Activated CD4-positive, alpha-beta T cell treated with anti-CD3 and anti-CD28 coated beads, Interleukin-2, amount 50 U/mL, for 4 hours (primary cell): ENCODE data around the gene PIEZO2.

Source experiments
- DNase-seq, 2 experiments: peaks; one replicate each; pipeline ENCODE4 v3.0.0-alpha.2; 2020

The PIEZO2 gene

DNA sequence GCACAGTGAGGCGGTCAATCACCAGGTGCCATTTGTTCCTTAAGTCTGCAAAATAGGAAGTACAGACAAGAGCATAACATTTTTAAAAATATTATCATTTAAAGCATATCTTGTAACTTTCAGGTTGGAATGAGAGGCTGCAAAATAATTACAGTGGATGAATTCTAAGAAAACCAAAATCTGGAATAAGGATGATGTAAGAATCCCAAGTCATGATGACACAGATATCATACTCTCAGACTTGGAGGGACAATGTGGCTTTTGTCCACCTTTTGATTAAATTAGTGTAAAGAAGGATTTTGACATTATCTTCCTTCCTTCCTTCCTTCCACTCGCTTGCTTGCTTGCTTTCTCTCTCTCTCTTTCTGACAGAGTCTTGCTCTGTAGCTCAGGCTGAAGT is 379.1 kb downstream of the PIEZO2 start:
- DNase-seq, result no peak

DNA sequence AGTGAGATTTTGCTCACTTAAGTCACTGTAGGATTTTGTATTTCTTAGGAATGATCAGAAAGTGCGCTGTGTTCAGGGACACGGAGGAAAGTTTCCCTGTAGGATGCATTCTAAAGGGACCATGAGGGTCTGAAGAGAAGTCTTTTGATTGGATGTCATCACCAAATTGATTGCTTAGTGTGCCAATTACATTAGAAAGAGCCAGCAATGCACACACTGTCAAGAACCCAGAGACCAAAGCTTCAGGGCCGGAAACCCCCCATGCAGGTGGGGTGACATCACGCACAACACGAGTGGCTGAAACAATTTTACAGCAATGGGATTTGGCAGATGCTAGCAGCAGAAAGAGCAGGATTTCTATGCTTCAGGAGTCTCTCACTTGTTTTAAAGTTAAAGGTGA is 381.1 kb downstream of the PIEZO2 start:
- no peak for DNase-seq

DNA sequence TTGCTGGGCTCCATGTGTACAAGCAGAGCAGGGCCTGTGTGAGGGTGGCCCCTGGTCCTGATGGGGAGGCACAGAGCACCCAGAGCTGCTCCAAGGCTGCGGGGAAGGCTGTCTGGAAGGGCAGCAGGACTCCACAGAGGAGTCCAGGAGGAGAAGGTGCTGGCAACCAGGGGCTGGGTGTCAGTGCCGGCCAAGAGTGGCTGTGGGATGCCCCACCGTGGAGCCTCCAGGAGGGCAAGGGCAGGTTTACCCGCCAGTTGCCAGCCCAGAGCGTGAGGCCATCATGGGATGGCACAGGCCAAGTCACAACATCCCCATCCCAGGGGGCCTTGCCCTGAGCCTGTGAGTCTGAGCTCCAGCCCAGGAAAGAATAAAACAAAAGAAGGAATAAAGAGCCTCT is 381.7 kb downstream of the PIEZO2 start:
- DNase-seq, result no peak

DNA sequence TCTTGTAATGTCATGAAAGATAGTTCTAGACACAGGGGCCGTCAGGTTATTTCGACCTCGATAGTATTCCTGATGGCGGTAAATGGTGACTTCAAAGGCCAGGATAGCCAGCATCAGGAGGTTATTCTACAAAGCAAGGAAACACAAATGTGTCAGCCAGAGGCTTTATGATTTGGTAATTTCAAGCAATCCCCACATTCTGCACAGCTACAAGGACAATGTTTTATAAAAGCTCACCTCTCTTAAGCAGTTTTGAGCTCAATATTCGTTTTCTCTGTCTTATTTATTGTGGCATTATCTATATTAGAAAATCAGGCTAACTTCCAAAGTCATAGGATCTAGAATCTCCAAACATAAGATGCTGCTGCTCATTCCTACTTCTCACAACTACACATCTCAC is 388.4 kb downstream of the PIEZO2 start:
- DNase-seq, result no peak

DNA sequence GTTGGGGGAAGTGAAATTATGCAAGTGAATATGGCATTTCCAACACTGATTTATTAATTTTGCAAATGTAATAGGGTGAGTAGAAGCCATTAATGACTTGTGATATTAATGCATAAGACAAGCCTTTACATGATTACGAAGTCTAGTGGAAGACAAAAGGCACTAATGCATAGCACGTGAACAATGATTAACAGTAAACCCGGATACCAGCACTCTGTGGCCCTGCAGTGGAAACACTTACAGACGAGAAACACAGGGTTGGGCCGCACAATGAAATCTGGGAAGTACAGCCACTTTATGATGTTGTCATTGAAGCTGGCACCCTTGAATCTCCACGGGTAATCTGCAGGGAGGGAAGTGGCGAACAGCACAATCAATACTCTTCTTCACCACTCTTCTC is 390.1 kb downstream of the PIEZO2 start:
- no peak for DNase-seq

DNA sequence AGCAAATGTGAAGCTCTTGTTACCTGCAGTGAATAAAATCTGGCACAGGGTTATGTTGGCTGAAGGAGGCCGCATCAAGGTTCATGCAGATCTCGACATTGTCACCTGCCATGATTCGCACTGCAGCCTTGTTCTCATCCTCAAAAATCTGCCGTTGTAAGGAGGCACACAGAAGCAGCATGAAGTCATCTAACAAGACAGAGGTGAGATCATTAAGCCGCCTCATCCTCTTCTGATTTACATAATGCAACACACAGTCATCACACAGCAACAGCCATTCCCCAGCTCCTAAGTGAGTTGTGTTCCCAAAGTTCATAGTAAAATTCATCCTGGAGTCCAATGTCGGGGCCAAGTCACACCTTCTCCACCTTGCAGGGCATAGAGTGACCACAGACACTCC is 391.4 kb downstream of the PIEZO2 start:
- DNase-seq, result no peak

DNA sequence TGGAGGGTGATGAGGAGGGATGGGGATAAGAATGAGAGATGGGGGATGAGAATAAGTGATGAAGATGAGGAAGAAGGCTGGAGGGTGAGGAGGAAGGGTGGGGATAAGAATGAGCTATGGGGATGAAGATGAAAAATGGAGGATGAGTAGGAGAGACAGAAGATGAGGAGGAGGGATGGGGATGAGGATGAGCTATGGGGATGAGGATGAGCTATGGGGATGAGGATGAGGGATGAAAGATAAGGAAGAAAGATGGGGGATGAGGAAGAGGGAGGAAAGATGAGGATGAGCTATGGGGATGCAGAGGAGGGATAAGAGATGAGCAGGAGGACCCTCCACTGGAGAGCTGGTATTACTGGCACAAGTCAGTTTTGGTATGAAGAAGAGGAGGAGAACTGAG is 392.0 kb downstream of the PIEZO2 start:
- no peak for DNase-seq

DNA sequence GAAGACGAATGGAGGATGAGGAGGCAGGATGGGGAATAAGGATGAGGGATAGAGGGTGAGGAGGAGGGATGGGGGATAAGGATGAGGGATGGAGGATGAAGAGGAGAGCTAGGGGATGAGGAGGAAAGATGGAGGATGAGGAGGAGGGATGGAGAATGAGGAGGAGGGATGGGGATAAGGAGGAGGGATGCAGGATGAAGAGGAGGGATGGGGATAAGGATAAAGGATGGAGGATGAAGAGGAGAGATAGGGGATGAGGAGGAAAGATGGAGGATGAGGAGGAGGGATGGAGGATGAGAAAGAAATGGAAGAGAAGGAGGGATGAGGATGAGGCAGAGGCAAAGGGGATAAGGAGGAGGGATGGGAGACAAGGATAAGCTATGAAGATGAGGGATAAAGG is 393.5 kb downstream of the PIEZO2 start:
- DNase-seq, result no peak

DNA sequence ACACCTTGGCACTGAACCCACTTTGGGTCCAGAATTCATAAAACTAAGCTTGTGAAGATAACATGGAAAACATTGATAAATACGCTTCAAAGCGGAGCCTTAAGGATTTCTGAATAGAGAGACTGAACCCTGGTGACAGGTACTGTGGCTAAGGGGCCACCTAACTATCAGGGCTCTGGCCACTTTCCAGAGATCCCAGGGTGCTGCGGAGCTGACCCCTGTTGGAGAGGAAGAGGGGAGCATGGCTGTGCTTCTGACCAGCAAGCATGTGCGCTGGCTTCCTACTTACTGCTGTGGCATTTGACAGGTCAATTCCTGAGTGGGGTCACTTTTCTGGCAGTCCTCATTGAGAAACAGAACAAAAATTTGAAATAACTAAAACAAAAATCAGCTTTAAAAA is 395.2 kb downstream of the PIEZO2 start:
- DNase-seq, result no peak

DNA sequence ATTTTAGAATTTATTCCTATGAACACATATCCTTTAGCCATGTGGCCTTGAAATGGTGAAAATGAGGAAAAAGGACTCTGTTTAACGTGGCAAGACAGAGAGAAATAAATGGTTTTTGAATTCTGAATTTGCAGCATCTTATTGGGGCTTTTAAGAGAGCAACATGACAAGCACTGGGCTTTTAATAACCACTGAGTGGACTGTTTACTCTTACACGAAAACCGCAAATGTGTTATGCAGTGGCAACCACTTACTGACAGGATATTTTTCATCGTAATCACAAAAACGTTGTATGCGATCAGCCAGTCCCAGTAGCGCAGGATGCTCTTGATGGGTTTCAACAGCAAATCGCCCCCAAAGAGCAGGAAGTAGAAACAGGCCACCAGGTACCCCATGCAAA is 397.0 kb downstream of the PIEZO2 start:
- no peak for DNase-seq

DNA sequence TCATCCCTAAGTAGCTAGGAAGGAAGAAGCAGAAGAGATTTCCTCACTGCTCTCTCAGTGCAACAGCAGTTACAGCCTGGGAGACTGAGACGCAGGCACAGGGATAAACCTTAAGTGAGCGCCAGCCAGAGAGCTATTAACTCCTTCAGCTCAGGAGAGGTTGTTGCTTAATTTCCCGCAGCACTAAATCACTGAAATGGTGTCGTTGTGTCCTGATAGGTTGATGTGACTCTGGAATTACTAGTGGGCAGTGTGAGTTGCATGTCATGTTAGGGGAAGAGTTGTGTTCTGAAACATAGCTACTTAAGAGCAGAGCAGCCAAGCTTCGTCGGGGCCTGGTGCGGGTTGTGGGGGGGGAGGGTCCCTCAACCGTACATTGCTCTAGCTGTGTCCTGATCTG is 397.7 kb downstream of the PIEZO2 start:
- DNase-seq, result no peak

DNA sequence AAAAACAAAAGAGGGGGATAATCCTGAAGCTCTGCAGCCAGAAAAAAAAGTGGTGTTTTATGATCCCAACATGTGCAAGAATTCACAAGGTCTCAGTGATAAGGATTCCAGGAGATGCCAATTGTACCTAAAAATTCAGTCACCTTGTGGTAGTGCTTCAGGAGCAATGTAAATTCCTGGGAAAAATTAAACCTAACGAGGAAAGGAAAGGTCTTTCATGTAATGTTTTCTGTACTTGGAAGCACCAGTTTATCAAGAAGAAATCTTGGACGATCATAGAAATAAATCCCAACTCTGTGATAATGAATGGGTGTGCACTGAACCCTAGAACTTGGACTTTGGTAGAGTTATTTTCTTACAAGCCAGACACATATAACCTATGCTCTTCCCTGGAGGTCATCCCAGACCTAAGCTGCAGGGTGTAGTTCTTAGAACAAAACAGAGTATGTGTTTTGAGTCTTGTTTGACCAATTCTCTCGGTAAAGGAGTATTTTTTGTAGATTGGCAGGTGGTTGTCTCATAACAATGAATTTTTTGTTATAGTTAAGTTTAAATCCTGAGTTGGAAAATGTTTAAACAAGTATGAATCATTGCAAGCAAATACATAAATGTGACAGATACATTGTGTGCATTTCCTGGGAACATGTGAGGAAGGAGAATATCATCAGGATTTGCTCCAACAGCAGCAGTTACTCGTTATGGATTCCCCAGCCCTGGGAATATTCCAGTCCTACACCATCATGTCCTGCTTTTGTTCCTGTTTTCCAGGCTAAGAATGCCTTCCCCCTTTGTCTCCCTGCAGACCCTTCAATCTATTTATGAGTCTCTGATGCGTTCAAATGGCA is 399.0 kb downstream of the PIEZO2 start:
- no peak for DNase-seq

DNA sequence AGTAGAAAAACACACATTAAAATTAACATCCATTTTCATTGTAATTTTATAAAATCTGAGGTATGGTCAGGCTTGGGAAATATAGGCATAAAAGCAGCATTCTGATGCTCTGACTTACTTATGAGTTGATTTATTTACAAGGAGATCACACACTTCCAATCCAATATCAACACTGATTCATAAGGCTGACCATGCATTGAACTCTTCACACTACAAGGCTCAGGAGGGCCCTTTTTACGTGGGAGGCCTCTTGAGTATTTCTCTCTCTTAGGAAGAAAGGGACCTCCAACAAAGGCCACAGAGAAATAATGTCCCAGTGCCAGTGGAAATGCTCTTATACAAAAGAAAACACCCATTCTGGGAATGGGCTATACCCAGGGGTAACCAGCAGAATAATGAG is 400.7 kb downstream of the PIEZO2 start:
- no peak for DNase-seq

DNA sequence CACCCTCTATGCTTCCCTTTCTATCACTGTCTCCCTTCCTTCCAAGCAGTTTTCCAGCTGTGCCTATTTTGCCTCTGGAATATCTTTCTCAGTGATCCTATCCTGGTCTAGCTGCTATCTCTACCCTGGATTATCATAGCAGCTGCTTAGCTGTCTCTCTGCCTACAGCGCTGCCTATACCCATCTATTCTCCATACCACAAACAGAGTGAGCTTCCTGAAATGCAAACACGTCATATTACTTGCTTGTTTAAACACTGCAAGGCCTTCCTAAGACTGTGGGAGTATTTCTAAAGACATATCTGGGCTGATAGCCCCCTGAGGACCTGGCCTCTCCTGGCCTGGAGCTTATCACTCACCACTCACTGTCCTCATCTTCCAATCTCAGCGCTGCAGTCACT is 403.4 kb downstream of the PIEZO2 start:
- no peak for DNase-seq

DNA sequence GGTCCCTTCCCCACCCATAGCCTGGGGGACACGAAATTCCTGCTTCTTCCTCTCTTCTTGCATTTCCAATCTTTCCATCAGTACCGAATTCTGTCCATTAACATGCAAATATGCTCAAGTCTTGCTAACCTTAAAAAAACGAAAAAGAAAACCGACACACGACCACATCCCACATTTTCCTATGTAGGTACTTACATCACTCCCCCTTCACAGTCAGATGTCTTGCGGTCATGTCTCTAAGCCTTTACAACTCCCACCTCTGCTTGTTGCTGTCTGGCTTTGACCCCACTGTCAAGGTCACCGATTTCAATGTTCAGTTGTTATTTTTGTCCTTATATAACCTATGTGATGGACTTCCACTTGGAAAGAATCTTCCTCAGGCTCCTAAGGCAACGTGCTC is 404.1 kb downstream of the PIEZO2 start:
- DNase-seq, result no peak

DNA sequence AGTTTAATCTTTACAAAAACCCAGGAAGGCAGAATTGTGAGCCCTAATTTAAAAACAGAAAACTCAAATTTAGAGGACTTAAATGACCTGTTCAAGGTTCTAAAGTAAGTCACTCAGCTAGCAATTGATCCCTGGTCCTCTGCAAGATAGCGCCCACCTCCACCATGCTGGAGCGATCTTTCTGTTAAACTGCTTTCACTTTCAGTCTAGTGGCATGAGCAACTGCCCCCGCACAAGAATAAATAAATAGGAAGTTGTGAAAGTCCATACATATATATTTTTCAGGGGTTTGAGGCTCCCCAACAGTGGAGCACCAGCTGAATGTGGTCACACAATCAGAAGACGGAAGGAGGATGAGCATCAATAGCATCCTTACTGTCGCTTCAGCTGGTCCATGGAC is 405.6 kb downstream of the PIEZO2 start:
- no peak for DNase-seq

DNA sequence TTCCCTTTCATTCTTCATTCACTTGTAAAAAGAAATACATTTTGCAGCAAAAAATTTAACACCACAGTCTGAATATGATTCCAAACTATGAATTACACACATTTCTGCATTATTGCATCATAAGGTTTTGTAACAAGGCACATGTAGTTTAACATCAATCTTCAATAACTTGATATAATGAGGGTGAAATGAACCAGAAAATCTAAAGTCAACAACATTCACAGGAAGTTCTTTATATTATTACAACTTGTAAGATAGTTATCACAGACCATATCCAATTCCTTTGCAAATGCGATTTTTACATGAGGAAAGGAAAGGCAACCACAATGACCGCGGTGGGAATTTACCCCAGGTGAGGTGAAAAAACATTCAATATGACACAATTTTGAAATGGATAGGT is 410.2 kb downstream of the PIEZO2 start:
- no peak for DNase-seq

DNA sequence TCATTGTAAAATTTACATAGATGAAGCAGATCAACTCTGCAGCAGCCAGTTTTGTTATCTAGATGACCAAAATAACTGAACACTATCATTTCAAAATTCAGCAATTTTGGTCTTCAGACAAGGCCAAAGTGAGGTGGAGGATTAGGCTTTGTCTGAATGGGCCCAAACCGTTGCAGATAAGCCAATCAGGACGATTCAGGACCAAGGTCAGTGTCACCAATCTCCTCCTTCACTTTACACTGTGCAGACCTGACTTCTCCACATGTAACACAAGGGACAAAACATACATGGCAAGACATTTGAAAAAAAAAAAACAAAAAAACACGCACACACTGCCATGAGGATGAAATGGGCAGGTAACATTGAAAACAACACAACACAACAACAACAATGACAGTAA is 412.4 kb downstream of the PIEZO2 start:
- DNase-seq, result no peak

DNA sequence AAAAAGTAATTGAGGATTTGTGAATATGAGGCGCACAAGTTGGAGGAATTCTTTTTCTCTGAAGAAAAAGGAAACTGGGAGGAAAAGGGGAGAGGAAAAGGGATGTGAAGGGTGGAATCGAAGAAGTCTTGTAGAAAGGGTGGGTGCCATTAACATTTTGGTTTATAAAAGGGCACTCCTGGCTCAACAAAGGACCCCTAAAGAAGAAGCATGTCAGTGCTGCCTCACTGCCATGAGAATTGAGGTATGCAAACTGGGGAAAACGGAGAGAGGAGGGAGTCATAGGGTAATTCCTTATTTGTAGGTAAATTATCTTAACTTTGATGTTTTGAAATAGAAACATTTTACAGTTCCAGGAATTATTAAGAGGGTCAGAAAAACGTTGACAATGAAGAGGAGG is 416.4 kb downstream of the PIEZO2 start:
- no peak for DNase-seq

DNA sequence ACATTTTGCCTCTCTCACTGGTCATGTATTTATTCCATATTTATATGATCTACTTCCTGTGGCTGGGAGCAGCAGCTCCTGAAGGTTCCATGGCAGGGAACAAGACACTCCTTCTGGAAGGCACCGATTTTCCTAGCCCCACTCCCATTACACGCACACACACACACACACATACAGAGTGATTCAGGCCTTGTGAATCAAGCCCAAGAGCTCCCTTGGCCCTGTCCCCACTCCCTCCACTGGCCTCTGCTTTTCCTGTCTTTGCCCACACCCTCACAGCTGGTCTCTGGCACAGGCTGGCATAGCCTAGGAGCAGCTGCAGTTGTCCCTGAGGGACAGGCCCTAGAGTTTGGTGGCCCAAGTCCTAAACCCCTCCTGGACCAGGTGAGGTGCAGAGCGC is 421.9 kb downstream of the PIEZO2 start:
- DNase-seq, result no peak

DNA sequence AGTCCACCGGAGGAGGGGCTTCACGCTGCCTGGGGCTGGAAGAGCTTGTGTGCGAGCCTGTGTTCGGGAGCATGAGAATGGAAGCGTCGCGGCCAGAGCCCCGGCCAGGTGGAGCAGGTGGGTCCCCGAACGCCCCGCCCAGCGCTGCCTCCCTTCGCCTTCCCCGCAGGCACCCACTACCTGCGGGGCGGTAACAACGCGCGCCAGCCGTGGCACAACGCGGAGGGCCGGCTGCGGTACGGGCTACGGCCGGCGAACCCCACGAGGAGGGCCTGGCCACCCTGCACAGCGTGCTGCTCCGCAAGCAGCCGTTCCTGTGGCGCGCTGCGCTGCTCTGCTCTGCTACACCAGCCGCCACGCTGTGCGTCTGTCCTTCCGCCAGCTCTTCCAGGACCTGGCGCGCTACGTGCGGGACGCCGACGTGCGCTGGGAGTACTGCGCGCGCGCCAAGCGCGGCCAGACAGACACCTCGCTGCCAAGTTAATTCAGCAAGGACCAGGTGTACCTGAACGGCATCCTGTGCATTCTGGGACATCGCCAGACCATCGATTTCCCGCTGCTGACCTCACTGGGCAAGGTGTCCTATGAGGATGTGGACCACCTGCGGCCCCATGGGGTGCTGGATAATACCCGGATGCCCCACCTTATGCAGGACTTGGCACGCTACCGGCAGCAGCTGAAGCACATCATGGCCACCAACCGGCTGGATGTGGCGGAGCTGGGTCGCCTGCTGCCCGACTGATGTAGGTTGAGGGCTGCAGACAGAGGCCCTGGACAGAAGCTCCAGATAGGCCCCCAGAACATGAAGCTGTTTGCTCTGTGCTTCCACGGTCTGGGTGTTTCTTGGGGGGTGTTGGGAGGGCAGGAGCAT is 422.9 kb downstream of the PIEZO2 start:
- DNase-seq, result no peak

DNA sequence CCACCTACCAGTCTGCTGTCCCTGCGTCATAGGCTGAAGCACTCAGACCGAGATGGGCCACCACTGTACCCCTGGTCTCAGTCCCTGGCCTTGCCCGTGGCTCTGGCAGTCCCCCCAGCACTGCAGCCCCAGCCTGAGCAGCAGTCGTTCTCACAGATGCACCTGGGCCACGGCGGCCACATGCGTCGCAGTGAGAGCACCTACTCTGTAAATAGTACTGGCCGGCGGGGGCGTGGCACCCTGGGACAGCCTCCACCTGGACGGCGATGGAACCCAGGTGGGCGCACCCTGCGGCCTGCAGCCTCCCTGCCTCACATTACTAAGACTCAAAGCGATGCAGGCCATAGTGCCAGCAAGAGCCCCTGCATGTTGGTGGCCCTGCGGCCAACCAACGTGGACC is 424.7 kb downstream of the PIEZO2 start:
- no peak for DNase-seq

DNA sequence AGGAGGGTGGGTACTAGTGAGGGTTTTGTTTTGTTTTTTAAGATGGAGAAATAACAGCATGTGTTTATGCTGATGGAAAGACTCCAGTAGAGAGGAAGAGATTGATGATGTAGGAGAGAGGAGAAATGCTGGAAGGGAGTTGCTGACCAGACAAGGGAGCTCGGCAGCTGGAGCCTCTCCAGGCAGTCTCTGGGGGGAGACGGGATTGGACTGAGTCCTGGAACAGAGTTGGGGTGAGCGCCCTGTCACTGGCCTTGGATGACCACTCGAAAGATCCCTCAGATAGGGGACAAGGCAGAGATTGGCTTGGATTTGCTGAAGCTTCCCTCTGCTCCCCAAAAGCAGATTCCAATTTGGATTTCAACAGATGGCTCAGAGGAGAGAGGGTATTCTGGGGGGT is 425.9 kb downstream of the PIEZO2 start:
- DNase-seq, result no peak

DNA sequence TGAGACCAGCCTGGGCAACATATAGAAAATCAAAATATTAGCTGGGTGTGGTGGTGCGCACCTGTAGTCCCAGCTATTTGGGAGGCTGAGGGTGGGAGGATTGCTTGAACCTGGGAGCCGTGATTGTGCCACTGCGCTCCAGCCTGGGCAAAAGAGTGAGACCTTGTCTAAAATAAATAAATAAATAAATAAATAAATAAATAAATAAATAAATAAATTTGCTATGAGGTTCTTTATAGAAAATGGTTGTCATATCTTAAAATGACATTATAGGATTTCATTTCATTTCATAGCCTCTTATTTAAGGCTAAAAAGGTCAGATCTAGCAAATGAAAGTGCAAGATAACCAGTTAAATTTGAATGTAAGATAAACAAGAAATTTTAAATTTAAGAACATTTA is 430.6 kb downstream of the PIEZO2 start:
- DNase-seq, result no peak
